Islet precursor cell (in vitro differentiated cells): ENCODE results near the gene UBE2QL1.

Experiments used
- DNase-seq: peaks from one replicate; pipeline ENCODE4 v3.0.0-alpha.2; 2018

Gene UBE2QL1

GRCh38 chr5:6455571-6456200, 7.0 kb downstream of the UBE2QL1 start:
- peak; percentile 36 for DNase-seq

DNA sequence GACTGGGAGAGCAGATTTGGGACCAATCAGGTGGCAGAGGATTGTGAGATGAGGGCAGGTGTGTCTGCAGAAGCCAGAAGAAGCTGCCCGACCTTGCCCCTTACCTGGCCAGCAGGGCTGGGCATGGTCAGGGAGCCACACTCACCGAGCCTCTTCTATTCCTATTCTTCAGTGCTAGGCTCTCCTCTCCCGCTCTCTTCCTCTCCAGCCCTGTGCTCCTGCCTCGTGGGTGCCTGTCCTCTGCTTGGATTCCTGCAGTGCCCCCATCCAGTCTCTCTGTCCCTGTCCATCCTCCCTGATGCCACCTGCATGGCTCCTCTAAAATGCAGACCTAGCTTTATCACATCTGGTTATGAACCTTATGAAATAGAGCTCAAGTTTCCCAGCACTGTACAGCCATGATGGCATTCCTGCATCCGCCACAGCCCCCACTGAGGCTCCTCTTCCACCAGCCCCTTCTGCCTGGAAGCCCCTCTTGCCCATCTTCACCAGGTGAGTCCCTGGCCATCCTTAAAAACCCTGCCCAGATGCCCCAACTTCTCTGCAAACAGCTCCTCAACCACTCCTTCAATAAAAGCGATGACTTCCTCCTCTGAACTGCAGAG, 8.2 kb downstream of the UBE2QL1 start:
- DNase-seq, result peak; percentile 32

GRCh38 chr5:6457592-6457991, 8.9 kb downstream of the UBE2QL1 start:
- DNase-seq, result peak; percentile 22

GRCh38 chr5:6458833-6459232, 10.2 kb downstream of the UBE2QL1 start:
- DNase-seq, result peak; percentile 32

GRCh38 chr5:6459896-6460295, 11.2 kb downstream of the UBE2QL1 start:
- DNase-seq, result peak; percentile 25

- no peak for DNase-seq
These were observed 12.3 kb downstream of the UBE2QL1 start for GRCh38 chr5:6461006-6461405.

DNA sequence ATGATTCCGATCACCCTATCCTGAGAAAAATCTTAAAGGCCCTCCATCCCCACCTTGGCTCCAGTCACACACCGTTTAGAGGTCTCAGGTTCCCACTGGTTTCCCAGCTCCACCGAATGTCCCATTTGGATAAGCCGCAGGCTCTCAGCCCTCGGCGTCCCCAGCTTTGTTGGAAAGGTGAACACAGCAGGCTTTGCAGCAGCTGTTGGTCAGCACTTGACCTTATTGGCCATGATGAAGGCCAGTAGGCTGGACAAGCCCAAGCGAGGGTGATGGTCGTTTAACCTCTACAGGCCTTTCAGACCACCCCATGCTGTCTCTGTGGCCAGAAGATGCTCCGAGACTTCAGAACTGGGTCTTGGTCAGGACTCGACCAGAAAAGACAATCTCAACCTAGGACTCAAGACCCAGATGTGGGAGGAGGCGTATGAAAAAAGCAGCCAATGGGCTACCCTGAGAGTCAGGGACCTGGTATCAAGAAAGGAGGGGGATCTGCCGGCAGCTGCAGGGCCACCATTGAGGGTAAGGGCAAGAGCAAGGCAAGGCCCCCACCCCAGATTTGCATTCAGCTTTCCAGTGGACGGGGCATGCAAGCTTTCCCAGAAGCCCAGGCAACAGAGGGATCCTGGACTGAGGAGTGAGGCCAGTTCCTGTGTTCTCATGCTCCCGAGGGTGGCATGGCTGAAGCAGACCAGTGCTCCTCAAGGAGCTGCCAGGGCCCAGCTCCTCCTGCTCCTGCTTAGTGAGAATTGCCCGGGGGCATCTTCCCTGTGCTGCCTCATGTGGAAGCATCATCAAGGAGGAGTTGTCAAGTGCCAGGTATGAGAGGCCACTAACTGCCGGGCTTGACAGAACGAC, 13.4 kb downstream of the UBE2QL1 start:
- DNase-seq, result peak; percentile 53

DNA sequence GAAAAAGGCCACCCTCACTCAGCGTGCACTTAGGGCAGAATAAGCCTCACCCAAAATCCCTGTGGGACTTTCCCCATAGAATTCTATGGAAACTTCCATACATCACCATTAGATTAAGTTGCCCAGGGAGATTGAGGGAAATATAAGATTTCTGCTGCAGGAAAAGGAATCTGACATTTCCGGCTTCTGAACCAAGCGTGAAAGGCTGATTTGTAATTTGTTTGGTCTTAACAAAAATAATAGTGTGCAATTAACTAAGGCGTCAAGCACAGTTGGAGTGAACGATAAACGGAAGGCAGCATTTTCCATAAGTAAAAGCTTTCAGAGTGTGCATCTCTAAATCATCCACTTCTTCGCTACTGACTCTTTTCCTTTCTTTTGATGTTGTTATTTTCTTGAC, 14.0 kb downstream of the UBE2QL1 start:
- peak; percentile 12 for DNase-seq

GRCh38 chr5:6464441-6464840, 15.8 kb downstream of the UBE2QL1 start:
- peak; percentile 37 for DNase-seq

DNA sequence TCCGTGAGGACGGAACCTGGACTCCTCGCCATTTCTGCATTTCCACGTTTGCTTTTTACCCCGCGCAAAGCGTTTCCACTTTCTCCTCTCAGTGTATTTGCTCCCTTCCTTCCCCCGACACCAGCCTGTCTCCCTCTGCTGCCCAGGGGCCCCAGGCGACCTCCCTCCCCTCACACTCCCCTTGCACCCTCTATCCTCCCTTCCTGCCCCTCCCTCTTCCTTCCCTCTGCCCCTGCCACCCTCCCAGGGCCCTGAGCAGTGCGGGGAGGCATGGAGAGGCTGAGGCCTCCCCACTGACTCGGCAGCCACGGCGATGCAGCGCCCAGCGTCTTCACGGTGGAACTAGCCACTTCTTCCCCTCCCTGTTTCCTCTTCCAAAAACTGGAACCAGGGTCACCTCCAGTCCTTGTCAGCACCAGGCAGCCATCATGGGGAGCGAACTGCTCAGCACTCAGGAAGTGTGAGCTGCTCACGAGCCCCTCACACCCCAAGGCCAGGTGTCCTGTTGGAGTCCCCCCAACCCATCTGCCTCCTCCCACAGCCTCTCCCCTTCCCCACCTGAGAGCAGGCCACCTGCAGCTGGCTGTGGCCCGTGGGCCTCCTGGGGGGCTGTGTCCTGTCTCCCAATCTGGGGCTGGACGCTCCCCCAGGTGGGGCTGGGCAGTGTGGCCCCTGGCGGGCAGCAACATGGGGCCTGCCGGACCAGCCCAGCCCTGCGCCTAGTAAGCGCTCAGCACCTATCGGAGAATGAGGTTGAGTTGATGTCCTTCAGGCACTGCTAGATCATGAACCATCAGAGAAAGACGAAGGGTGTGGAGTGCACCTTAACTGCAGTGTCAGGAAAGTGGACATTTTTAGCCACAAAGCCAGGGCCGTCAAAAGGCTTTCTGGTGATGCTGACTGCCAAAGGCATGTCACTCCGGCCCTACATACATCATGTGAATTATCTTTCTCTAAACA, 17.5 kb downstream of the UBE2QL1 start:
- DNase-seq, result peak; percentile 43

- DNase-seq, result peak; percentile 32
These were observed 18.4 kb downstream of the UBE2QL1 start for GRCh38 chr5:6466975-6467567.

- no peak for DNase-seq
These were observed 18.9 kb downstream of the UBE2QL1 start for GRCh38 chr5:6467591-6467990.

- DNase-seq, result no peak
These were observed 19.4 kb downstream of the UBE2QL1 start for GRCh38 chr5:6468104-6468503.

GRCh38 chr5:6468870-6469269, 20.2 kb downstream of the UBE2QL1 start:
- no peak for DNase-seq

DNA sequence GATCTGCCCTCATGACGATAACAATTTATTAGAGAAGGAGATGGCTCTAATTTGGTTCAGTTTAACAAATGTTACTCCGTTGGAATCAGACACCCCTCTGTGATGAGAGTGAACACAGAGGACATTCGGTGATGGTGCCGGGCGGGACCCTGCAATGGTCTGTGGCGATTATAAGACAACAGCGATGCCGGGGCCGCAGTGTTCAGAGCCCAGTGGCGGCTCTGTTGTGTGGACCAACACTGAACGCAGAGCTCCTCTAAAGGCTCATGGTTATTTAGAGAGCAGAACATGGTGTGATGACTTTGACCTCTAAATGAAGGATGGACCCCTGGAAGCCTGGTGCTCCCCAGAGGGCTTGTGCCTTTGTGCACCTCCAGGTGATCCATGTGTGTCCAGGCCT, 21.2 kb downstream of the UBE2QL1 start:
- no peak for DNase-seq

GRCh38 chr5:6470672-6471071, 22.0 kb downstream of the UBE2QL1 start:
- DNase-seq, result no peak

DNA sequence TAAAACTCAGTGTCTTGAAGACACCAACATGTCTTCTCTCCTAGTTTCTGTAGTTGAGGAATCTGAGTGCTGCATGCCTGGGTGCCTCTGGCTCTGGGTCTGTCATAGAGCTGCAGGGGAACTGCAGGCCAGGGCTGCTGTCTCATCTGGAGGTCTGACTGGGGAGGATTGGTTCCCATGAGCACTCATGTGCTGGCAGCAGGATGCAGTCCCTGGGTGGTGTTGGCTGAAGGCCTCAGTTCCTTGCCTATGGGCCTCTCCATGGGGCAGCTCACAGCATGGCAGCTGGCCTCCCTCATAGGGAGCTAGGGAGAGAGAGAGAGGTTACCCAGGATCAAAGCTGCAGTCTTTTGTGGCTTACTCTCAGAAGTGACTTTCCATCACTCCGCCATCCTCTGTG, 22.6 kb downstream of the UBE2QL1 start:
- DNase-seq, result no peak

- DNase-seq, result no peak
These were observed 24.1 kb downstream of the UBE2QL1 start for GRCh38 chr5:6472792-6473191.

- peak; percentile 21 for DNase-seq
These were observed 24.6 kb downstream of the UBE2QL1 start for GRCh38 chr5:6473284-6473683.

DNA sequence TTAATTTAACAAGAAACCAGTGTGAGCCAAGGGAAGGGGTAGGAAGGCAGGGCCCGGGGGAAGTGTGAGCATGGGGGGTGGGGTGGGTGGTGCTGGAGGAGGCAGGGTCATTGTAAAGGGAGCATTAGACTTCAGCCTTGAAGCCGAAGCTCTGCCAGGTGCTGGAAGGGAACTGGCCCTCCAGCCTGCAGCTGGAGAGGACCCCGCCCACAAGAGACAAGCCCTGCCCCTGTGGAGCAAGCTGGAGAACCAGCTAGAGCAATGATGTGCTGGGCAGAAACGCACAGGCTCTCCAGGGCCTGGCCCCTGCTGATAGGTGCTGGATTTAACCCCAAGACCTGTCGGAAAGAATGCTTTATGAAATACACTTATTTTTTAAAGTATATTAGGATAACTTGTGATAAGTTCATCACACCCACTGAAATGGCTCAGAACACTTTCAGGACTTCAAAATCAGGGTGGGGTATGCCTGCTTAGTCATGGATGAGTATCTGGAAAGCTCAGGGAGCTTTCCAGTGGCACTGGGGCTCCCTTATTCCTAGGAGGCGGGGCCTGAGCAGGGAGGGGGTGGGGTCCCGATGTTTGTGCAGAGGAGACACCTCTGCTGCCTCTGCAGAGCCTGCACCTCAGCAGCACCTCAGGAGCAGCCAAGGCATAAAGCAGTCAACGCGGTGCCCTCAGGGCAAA, 27.1 kb downstream of the UBE2QL1 start:
- DNase-seq, result peak; percentile 78

DNA sequence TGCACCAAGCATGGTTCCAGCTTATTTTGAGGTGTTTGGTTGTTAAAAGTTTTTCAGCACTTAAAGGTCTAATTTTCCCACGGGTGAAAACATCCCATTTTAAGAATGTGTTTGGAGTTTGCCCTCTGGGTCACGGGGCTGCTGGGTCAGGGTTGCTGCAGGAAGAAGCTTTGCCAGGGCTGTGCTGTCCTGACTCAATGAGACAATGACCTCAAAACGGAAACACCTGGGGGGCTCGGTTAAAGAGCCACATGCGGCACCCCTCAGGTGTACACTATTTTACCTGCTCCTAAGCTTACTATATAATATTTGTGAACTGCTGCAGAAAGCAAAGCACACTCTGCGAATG, 27.6 kb downstream of the UBE2QL1 start:
- DNase-seq, result peak; percentile 8

DNA sequence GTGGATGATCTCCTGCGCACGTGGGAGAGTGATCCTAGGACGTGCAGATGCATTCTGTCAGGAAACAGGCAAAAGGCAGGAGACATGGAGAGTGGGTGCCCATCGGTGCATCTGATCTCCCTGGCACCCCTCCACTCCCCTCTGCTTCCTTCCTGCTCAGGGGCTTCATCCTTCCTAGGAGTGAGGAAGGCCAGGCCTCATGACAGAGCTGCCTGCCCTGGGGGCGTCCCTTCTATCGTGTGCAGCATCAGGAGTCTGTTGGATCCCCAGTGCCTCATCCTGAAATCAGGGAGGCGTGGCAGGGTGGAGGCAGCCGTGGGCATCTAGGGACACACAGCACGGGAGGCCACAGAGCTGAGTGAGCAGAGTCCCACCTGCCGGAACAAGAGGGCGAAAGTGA, 30.1 kb downstream of the UBE2QL1 start:
- no peak for DNase-seq
